ENCODE results near the gene SH2D3C. TPM values are rescaled to one million over a fixed set of nuclear protein-coding genes. Genes with fewer than 3 reads are reported as not detected.
A peak's percentile ranks its signal among the peaks of the same experiment; 100 is the strongest.

Gene SH2D3C
- total and polyA plus RNA-seq, 10 of the 15 experiments (the other 5 are each of a cell fraction or from before 2014, with no cell fraction given), result 1.2 to 23.5 (median 16.2) TPM

- H3K4me1 ChIP-seq (ENCODE audit: control insufficient read depth, insufficient read depth, low read length), result peaks cover 21% of the 10 kb centered on the region
- intact Hi-C loops (cut with micrococcal nuclease; ENCODE audit: unreplicated experiment), result no loop called here
These were observed 14.7 kb upstream of the SH2D3C start for GRCh38 chr9:127793093-127793708.

More at GRCh38 chr9:127793093-127793708, 14.7 kb upstream of the SH2D3C start:
- in situ Hi-C loops (cut with MboI), result no loop called here
- no peak overlapping the region for H3K27ac ChIP-seq (ENCODE audit: control insufficient read depth, insufficient read depth)
- no peak overlapping the region for H3K4me3 ChIP-seq
- H4K20me1 ChIP-seq (ENCODE audit: control insufficient read depth, insufficient read depth), result peaks cover 7% of the 10 kb centered on the region; the same call in 1 of the 2 replicates
- ATAC-seq (no peak), DNase-seq (ENCODE audit: low read depth, low spot score) (no peak), FAIRE-seq (no peak)
- BruUV-seq (replicated peaks), result no TSS peak
- H3K79me2 ChIP-seq (ENCODE audit: control insufficient read depth, insufficient read depth, low read length), result peaks cover 11% of the 10 kb centered on the region
- H3K9ac ChIP-seq (ENCODE audit: control insufficient read depth, insufficient read depth, low read length), result no peak overlapping the region
- 99% methylated on average over 8 of the region's 8 CpGs for WGBS (ENCODE audit: insufficient coverage, insufficient replicate concordance, low lambda C conversion rate, missing lambda C conversion rate)
- RAD21 ChIA-PET (ENCODE audit: unreplicated experiment), result interaction anchor here (0.9 kb wide), 1 partner anchor 9 kb away, joined by 3 read pairs; the partner anchor contains the start of gene FPGS
- SMC1A ChIA-PET (ENCODE audit: uncharacterized antibody, unreplicated experiment), result interaction anchor here (0.6 to 1.8 kb wide), 6 partner anchors 8 to 113 kb away, joined by 3 to 7 read pairs (median 4); partner anchors contain the start of genes FPGS and TOR2A
- H3K36me3 ChIP-seq (ENCODE audit: control insufficient read depth in 2 of 2, insufficient read depth in 2 of 2, low read length in 1 of 2), result peaks cover 18 to 31% of the 10 kb centered on the region in 2 experiments
- no peaks in the 10 kb centered on the region for H3K27me3 ChIP-seq (replicated peaks in 1 of 2; ENCODE audit: control insufficient read depth in 2 of 2, insufficient read depth in 2 of 2, low read length in 1 of 2)
- TF ChIP-seq SMAD5 (IDR thresholded peaks at IDR 0.05; ENCODE audit: low read depth), result no peak
- TF ChIP-seq SUZ12 (IDR thresholded peaks at IDR 0.05; ENCODE audit: unreplicated experiment), result no peak
- peak; percentile 49; the same call in 1 of the 2 replicates for TF ChIP-seq POLR2AphosphoS5 (IDR thresholded peaks at IDR 0.05; ENCODE audit: low read length)
- no peak for TF ChIP-seq BCL3 (IDR thresholded peaks at IDR 0.05; ENCODE audit: borderline replicate concordance, insufficient read depth, low read depth, low read length, poor library complexity, severe bottlenecking)
- no peak for TF ChIP-seq PRDM15 (CRISPR knock-in tag; IDR thresholded peaks at IDR 0.05)
- TF ChIP-seq NFIC (IDR thresholded peaks at IDR 0.05; ENCODE audit: low read depth, low read length), result 0 out of 2 replicates have a peak, but pooled peaks have one; percentile 18
- no peak for TF ChIP-seq TCF12 (IDR thresholded peaks at IDR 0.05; ENCODE audit: low read depth, low read length)
- no peak for TF ChIP-seq CEBPB (IDR thresholded peaks at IDR 0.05; ENCODE audit: borderline replicate concordance in 1 of 2, low read depth in 2 of 2, low read length in 2 of 2)
- no peak for TF ChIP-seq KDM1A (IDR thresholded peaks at IDR 0.05; ENCODE audit: borderline replicate concordance)
- TF ChIP-seq EZH2 (IDR thresholded peaks at IDR 0.05; ENCODE audit: borderline replicate concordance, control insufficient read depth, low read depth, low read length), result no peak
- peak; percentile 33; the same call in 1 of the 2 replicates for TF ChIP-seq PML (IDR thresholded peaks at IDR 0.05; ENCODE audit: low read length)
- H2AFZ ChIP-seq (ENCODE audit: control insufficient read depth, low read depth, low read length), result no peak overlapping the region
- POLR2A ChIA-PET, result no interaction called here
- H3K9me3 ChIP-seq (replicated peaks; ENCODE audit: control insufficient read depth, insufficient read depth, low read length), result no peaks in the 10 kb centered on the region
- CTCF ChIA-PET, result interaction anchor here (0.6 to 1.9 kb wide), 8 partner anchors 8 to 578 kb away, joined by 3 to 8 read pairs (median 6); partner anchors contain the start of gene TOR2A
- H3K4me2 ChIP-seq (ENCODE audit: control insufficient read depth, insufficient read depth), result no peak overlapping the region

Data from GM12878 (cell line).